CD4-positive, alpha-beta T cell (primary cell): ENCODE measurements around the gene CDHR2. TPM values are rescaled to one million over a fixed set of nuclear protein-coding genes. Genes with fewer than 3 reads are reported as not detected.

Experiments
- ATAC-seq: fragments of 200-7000 bp; cut with Tn5 transposase; one replicate; pipeline ENCODE4 v1.10.0; 2022; ENCODE audit warnings: mild to moderate bottlenecking; ENCODE audit not compliant: poor library complexity
- CTCF ChIA-PET: fragments of 350-600 bp; sonication (Branson Sonifier 250); formaldehyde crosslinking; loops from one replicate; lab custom pipeline; 2021; ENCODE audit warnings: antibody characterized with exemption, inconsistent platforms; lab: Charles Lee
- POLR2A ChIA-PET: fragments of 350-600 bp; sonication (Branson Sonifier 250); formaldehyde crosslinking; loops from one replicate; lab custom pipeline; 2021; ENCODE audit warnings: antibody characterized with exemption, inconsistent platforms; lab: Charles Lee
- DNase-seq, 14 experiments: peaks; one replicate each; pipeline ENCODE4 v3.0.0-alpha.2; 2013 to 2020; ENCODE audit warnings: mixed read lengths in 2 of 14
- H3K27ac ChIP-seq, 2 donors: one replicate each; pipeline versions ENCODE4 v1.5.1 to v1.7.0; 2013; ENCODE audit warnings: low read length in 2 of 2, low read depth in 1 of 2, mild to moderate bottlenecking in 1 of 2
- H3K27me3 ChIP-seq, 2 experiments: 1 replicate in 1 of 2; 2 replicates in 1 of 2; pipeline versions ENCODE4 v1.6.1 to v1.7.0; 2013; ENCODE audit warnings: low read length in 2 of 2, control low read depth in 1 of 2, mild to moderate bottlenecking in 1 of 2, moderate library complexity in 1 of 2; ENCODE audit not compliant: insufficient read depth in 2 of 2, control insufficient read depth in 1 of 2
- H3K36me3 ChIP-seq: one replicate; pipeline ENCODE4 v1.6.1; 2013; ENCODE audit warnings: low read length, control low read depth; ENCODE audit not compliant: insufficient read depth
- H3K4me1 ChIP-seq: one replicate; pipeline ENCODE4 v1.6.1; 2013; ENCODE audit warnings: low read length, control low read depth; ENCODE audit not compliant: insufficient read depth
- H3K4me3 ChIP-seq: one replicate; pipeline ENCODE4 v1.5.1; 2013; ENCODE audit warnings: mild to moderate bottlenecking, low read length, moderate library complexity
- H3K9me3 ChIP-seq, 2 experiments: 1 replicate in 1 of 2; 2 replicates in 1 of 2; pipeline versions ENCODE4 v1.6.1 to v1.7.0; 2013; ENCODE audit warnings: low read length in 2 of 2, mild to moderate bottlenecking in 2 of 2, control low read depth in 1 of 2, moderate library complexity in 1 of 2; ENCODE audit not compliant: control insufficient read depth in 1 of 2, insufficient read depth in 1 of 2
- H3K27ac Mint-ChIP-seq: one replicate; pipeline ENCODE4 v1.8.0; 2020; ENCODE audit warnings: mixed read lengths
- H3K27me3 Mint-ChIP-seq: one replicate; pipeline ENCODE4 v1.8.0; 2021; ENCODE audit warnings: mixed read lengths
- H3K36me3 Mint-ChIP-seq: one replicate; pipeline ENCODE4 v1.8.0; 2021; ENCODE audit warnings: low read depth, mixed read lengths
- H3K4me1 Mint-ChIP-seq: one replicate; pipeline ENCODE4 v1.8.0; 2021; ENCODE audit warnings: low read depth, mixed read lengths
- H3K4me3 Mint-ChIP-seq: one replicate; pipeline ENCODE4 v1.8.0; 2020; ENCODE audit warnings: mild to moderate bottlenecking, mixed read lengths
- H3K9me3 Mint-ChIP-seq: one replicate; pipeline ENCODE4 v1.8.0; 2020; ENCODE audit warnings: mixed read lengths
- CTCF ChIP-seq: fragments of 200-600 bp; IDR thresholded peaks from one replicate; pipeline ENCODE4 v1.8.0; 2022; ENCODE audit warnings: antibody characterized with exemption, mild to moderate bottlenecking
- intact Hi-C, 2 experiments: fragments of 100-400 bp; cut with DNase I in 1 of 2; cut with micrococcal nuclease in 1 of 2; formaldehyde crosslinking; loops; one replicate each; pipeline versions ENCODE4 v1.15.1 to v1.9.0; 2023 to 2025; cut with DNase I, micrococcal nuclease
- total RNA-seq, 174 experiments: library from RNA in 2 of 174; stranded (reverse) in 2 of 174; gene quantifications; one replicate each; pipeline ENCODE4 v1.2.3 and lab custom pipeline; 2021 to 2026

CDHR2 gene
- total RNA-seq, 2 experiments from 2014 or later: 1.6 to 2.0 TPM

- H3K27me3 Mint-ChIP-seq: peaks cover 81% of the 10 kb centered on the region
- H3K36me3 ChIP-seq: no peaks in the 10 kb centered on the region
- TF ChIP-seq CTCF: no peak
- H3K27me3 ChIP-seq: peaks cover 49 to 58% of the 10 kb centered on the region in 2 experiments
- no peaks in the 10 kb centered on the region for H3K36me3 Mint-ChIP-seq
- H3K4me1 Mint-ChIP-seq: peaks cover 21% of the 10 kb centered on the region
- H3K9me3 Mint-ChIP-seq: no peaks in the 10 kb centered on the region
- intact Hi-C loops: no loop called here
- ChIA-PET POLR2A (no interaction called here), CTCF (interaction anchor here (1.5 kb wide), 1 partner anchor 23 kb away, joined by 3 read pairs; no protein-coding TSS in a partner anchor)
- ATAC-seq (no peak), DNase-seq (peak in 3 of 14 experiments; percentile 16 to 18 (median 17))
- no peak overlapping the region for H3K27ac Mint-ChIP-seq
- H3K9me3 ChIP-seq: peaks cover 0 to 32% of the 10 kb centered on the region in 2 experiments
- no peak overlapping the region for H3K27ac ChIP-seq
- H3K4me3 Mint-ChIP-seq: peak overlapping the region; percentile 64
- H3K4me1 ChIP-seq: peaks cover 23% of the 10 kb centered on the region
- H3K4me3 ChIP-seq: peak overlapping the region; percentile 12
These were observed 71.3 kb downstream of the CDHR2 start for GRCh38 chr5:176620333-176620981.

GRCh38 chr5:176621661-176622079, 72.5 kb downstream of the CDHR2 start:
- POLR2A ChIA-PET: interaction anchor here (0.6 to 1.2 kb wide), 2 partner anchors 9 to 208 kb away, joined by 3 read pairs; partner anchors contain the start of genes EIF4E1B and SNCB
- H3K36me3 ChIP-seq: no peaks in the 10 kb centered on the region
- ATAC-seq: no peak

GRCh38 chr5:176624142-176624541, 75.0 kb downstream of the CDHR2 start:
- Mint-ChIP-seq H3K4me1 (peaks cover 13% of the 10 kb centered on the region), H3K27me3 (peaks cover 77% of the 10 kb centered on the region), H3K4me3 (no peak overlapping the region), H3K36me3 (no peaks in the 10 kb centered on the region), H3K27ac (no peak overlapping the region), H3K9me3 (no peaks in the 10 kb centered on the region)
- DNase-seq (no peak), ATAC-seq (no peak)
- Histone ChIP-seq H3K36me3 (no peaks in the 10 kb centered on the region), H3K4me1 (peaks cover 17% of the 10 kb centered on the region), H3K27ac (no peak overlapping the region), H3K9me3 (peaks cover 0 to 30% of the 10 kb centered on the region in 2 experiments), H3K4me3 (no peak overlapping the region), H3K27me3 (peaks cover 49 to 54% of the 10 kb centered on the region in 2 experiments)
- intact Hi-C loops: no loop called here
- ChIA-PET CTCF (no interaction called here), POLR2A (no interaction called here)
- TF ChIP-seq CTCF: no peak

More at GRCh38 chr5:176621661-176622079, 72.5 kb downstream of the CDHR2 start:
- intact Hi-C loops: no loop called here
- Histone ChIP-seq H3K9me3 (peaks cover 0 to 32% of the 10 kb centered on the region in 2 experiments), H3K27me3 (peaks cover 52 to 56% of the 10 kb centered on the region in 2 experiments), H3K4me1 (peaks cover 23% of the 10 kb centered on the region), H3K27ac (no peak overlapping the region), H3K4me3 (no peak overlapping the region)
- no peaks in the 10 kb centered on the region for H3K9me3 Mint-ChIP-seq
- DNase-seq: no peak
- TF ChIP-seq CTCF: no peak
- CTCF ChIA-PET: interaction anchor here (1.2 kb wide), 1 partner anchor 205 kb away, joined by 3 read pairs; the partner anchor contains the start of gene CLTB
- H3K4me1 Mint-ChIP-seq: peaks cover 21% of the 10 kb centered on the region
- no peaks in the 10 kb centered on the region for H3K36me3 Mint-ChIP-seq
- peaks cover 77% of the 10 kb centered on the region for H3K27me3 Mint-ChIP-seq
- H3K27ac Mint-ChIP-seq: no peak overlapping the region
- H3K4me3 Mint-ChIP-seq: no peak overlapping the region
